PC-9 (cell line): Measurements from ENCODE around the gene SYNGR4. TPM values are rescaled to one million over a fixed set of nuclear protein-coding genes. Genes with fewer than 3 reads are reported as not detected.

Experiments
- BruUV-seq: library from RNA; stranded (reverse); fragments of 400-500 nt; replicated peaks from 2 replicates; lab custom pipeline; 2021; lab: Mats Ljungman, UMichigan
- CTCF ChIA-PET: fragments of 300-600 bp; sonication (Branson Sonifier 250); formaldehyde crosslinking; loops from one replicate; lab custom pipeline; 2022; ENCODE audit warnings: antibody characterized with exemption; lab: Charles Lee
- POLR2A ChIA-PET: fragments of 300-600 bp; sonication (Branson Sonifier 250); formaldehyde crosslinking; loops from one replicate; lab custom pipeline; 2022; ENCODE audit warnings: antibody characterized with exemption; ENCODE audit not compliant: unreplicated experiment; lab: Charles Lee
- DNase-seq, 2 experiments: peaks; one replicate each; pipeline versions ENCODE4 v3.0.0 to v3.0.0-alpha.2; 2015 to 2022; ENCODE audit warnings: mixed read lengths in 1 of 2
- H2AFZ ChIP-seq: fragments of 200-600 bp; sonication (generic); 2 replicates; pipeline ENCODE4 v1.8.1; 2017; ENCODE audit warnings: antibody characterized with exemption
- H3F3A ChIP-seq: fragments of 200-600 bp; sonication (generic); 2 replicates; pipeline ENCODE4 v1.8.1; 2017; ENCODE audit warnings: antibody characterized with exemption, mild to moderate bottlenecking, low read depth; ENCODE audit not compliant: insufficient read depth
- H3K27ac ChIP-seq: fragments of 200-600 bp; sonication (generic); 2 replicates; pipeline ENCODE4 v1.6.1; 2016; ENCODE audit warnings: mixed run types
- H3K27me3 ChIP-seq: fragments of 200-600 bp; sonication (generic); 2 replicates; pipeline ENCODE4 v1.6.1; 2016; ENCODE audit warnings: low read depth, mixed run types; ENCODE audit not compliant: insufficient read depth
- H3K36me3 ChIP-seq: fragments of 200-600 bp; sonication (generic); 2 replicates; pipeline ENCODE4 v1.6.1; 2016; ENCODE audit warnings: low read depth, mixed run types
- H3K4me1 ChIP-seq: fragments of 200-600 bp; sonication (generic); replicated peaks from 2 replicates; pipeline ENCODE4 v1.6.1; 2016; ENCODE audit warnings: mixed run types; ENCODE audit not compliant: insufficient read depth
- H3K4me2 ChIP-seq: fragments of 200-600 bp; sonication (generic); 2 replicates; pipeline ENCODE4 v1.6.1; 2017; ENCODE audit warnings: mixed run types
- H3K4me3 ChIP-seq: fragments of 200-600 bp; sonication (generic); 2 replicates; pipeline ENCODE4 v1.6.1; 2016; ENCODE audit warnings: mixed run types
- H3K79me2 ChIP-seq: fragments of 200-600 bp; sonication (generic); 2 replicates; pipeline ENCODE4 v1.6.1; 2017; ENCODE audit warnings: low read depth, mixed run types
- H3K9me2 ChIP-seq: fragments of 200-600 bp; sonication (generic); 2 replicates; pipeline ENCODE4 v1.8.1; 2017; ENCODE audit warnings: mild to moderate bottlenecking; ENCODE audit not compliant: insufficient read depth
- H3K9me3 ChIP-seq: fragments of 200-600 bp; sonication (generic); 2 replicates; pipeline ENCODE4 v1.8.1; 2016; ENCODE audit warnings: low read depth; ENCODE audit not compliant: insufficient read depth
- H4K20me1 ChIP-seq: fragments of 200-600 bp; sonication (generic); 2 replicates; pipeline ENCODE4 v1.8.1; 2017; ENCODE audit not compliant: insufficient read depth
- EZH2 ChIP-seq: fragments of 200-600 bp; sonication (generic); IDR thresholded peaks from 2 replicates; pipeline ENCODE4 v1.8.0; 2017; ENCODE audit warnings: antibody characterized with exemption, low read depth
- intact Hi-C: fragments of 100-400 bp; cut with micrococcal nuclease; formaldehyde crosslinking; loops from one replicate; pipeline ENCODE4 v1.10.0; 2022; ENCODE audit not compliant: unreplicated experiment
- total RNA-seq: library from RNA; stranded (reverse); gene quantifications from 2 replicates; pipeline ENCODE4 v1.2.3, GENCODE V29; 2021
- TF ChIP-seq, protein P1 (sequence below): fragments of 200-600 bp; sonication (generic); conservative IDR thresholded peaks from 2 replicates; pipeline ENCODE4 v1.6.1; 2017; ENCODE audit warnings: mixed run types, antibody characterized with exemption, mild to moderate bottlenecking, moderate library complexity

SYNGR4 gene
- total RNA-seq, 1 experiment from 2014 or later, result 1.3 TPM

DNA sequence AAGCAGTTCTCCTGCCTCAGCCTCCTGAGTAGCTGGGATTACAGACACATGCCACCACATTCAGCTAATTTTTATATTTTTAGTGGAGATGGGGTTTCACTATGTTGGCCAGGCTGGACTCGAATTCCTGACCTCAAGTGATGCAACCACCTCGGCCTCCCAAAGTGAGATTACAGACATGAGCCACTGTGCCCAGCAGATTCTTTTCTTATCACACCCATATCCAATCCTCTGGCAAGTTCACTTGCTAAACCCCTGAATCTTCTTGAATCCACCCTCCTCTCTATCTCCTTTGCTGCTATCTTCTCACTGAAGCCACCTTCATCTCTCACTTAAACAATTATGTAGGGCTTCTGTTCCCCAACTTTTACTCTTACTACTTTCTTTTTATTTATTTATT lies 18.0 kb upstream of the SYNGR4 start:
- Histone ChIP-seq H3K4me3 (no peak overlapping the region), H4K20me1 (no peaks in the 10 kb centered on the region), H2AFZ (no peak overlapping the region), H3K27ac (no peak overlapping the region), H3K27me3 (no peaks in the 10 kb centered on the region), H3K36me3 (no peaks in the 10 kb centered on the region), H3K4me2 (no peak overlapping the region), H3K79me2 (no peaks in the 10 kb centered on the region), H3K9me2 (no peaks in the 10 kb centered on the region), H3F3A (peaks cover 23% of the 10 kb centered on the region; the same call in 1 of the 2 replicates), H3K4me1 (peaks cover 10% of the 10 kb centered on the region; the same call in 1 of the 2 replicates), H3K9me3 (no peaks in the 10 kb centered on the region)
- CTCF ChIA-PET, result no interaction called here
- DNase-seq, result no peak
- no TSS peak for BruUV-seq
- intact Hi-C loops, result no loop called here
- POLR2A ChIA-PET, result interaction anchor here (0.6 kb wide), 1 partner anchor 9 kb away, joined by 8 read pairs; no protein-coding TSS in a partner anchor
- no peak for TF ChIP-seq EZH2
- TF ChIP-seq, protein P1, sequence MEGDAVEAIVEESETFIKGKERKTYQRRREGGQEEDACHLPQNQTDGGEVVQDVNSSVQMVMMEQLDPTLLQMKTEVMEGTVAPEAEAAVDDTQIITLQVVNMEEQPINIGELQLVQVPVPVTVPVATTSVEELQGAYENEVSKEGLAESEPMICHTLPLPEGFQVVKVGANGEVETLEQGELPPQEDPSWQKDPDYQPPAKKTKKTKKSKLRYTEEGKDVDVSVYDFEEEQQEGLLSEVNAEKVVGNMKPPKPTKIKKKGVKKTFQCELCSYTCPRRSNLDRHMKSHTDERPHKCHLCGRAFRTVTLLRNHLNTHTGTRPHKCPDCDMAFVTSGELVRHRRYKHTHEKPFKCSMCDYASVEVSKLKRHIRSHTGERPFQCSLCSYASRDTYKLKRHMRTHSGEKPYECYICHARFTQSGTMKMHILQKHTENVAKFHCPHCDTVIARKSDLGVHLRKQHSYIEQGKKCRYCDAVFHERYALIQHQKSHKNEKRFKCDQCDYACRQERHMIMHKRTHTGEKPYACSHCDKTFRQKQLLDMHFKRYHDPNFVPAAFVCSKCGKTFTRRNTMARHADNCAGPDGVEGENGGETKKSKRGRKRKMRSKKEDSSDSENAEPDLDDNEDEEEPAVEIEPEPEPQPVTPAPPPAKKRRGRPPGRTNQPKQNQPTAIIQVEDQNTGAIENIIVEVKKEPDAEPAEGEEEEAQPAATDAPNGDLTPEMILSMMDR, result no peak

DNA sequence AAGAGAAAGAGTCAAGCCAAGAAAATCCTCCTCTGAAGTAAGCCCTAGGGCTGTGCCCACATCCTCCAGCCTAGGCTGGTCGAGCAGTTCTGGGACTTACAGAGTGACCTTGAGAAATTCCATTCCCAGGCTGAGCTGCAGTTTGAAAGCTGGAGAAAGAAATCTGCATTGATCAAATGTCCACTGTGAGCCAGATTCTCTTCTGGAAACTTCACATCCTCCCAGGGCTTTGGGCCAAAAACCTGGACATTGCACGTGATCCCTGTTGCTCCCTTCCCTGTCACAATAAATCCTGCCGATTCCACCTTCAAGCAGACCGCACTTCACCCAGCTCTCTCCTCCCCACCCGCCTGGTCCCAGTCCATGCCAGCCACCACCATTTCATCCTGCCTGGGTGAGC lies 16.1 kb upstream of the SYNGR4 start:
- no peak overlapping the region for H3K27ac ChIP-seq
- no peaks in the 10 kb centered on the region for H4K20me1 ChIP-seq
- DNase-seq, result no peak
- no peaks in the 10 kb centered on the region for H3K9me2 ChIP-seq
- POLR2A ChIA-PET, result interaction anchor here (0.6 kb wide), 1 partner anchor 1788 kb away, joined by 9 read pairs; no protein-coding TSS in a partner anchor
- H3K4me3 ChIP-seq, result no peak overlapping the region
- H3K79me2 ChIP-seq, result no peaks in the 10 kb centered on the region
- TF ChIP-seq, protein P1, result no peak
- no peak for TF ChIP-seq EZH2
- intact Hi-C loops, result no loop called here
- H3K9me3 ChIP-seq, result no peaks in the 10 kb centered on the region
- CTCF ChIA-PET, result no interaction called here
- H3K4me1 ChIP-seq, result peaks cover 6% of the 10 kb centered on the region; the same call in 1 of the 2 replicates
- H2AFZ ChIP-seq, result no peak overlapping the region
- BruUV-seq, result no TSS peak
- H3K36me3 ChIP-seq, result no peaks in the 10 kb centered on the region
- H3K27me3 ChIP-seq, result no peaks in the 10 kb centered on the region
- H3F3A ChIP-seq, result peaks cover 24% of the 10 kb centered on the region; the same call in 1 of the 2 replicates
- H3K4me2 ChIP-seq, result no peak overlapping the region

DNA sequence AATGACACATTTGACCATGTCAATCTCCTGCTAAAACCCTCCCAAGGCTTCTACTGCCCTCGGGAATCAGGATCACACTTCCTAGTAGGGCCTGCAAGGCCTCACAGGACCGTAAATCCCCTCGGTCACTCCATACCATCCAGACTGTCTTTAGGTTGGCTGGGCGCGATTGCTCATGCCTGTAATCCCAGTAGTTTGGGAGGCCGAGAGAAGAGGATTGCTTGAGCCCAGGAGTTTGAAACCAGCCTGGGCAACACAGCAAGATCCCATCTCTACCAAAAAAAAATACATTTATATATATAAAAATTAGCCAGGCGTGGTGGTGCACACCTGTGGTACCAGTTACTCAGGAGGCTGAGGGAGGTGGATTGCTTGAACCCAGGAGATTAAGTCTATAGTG lies 15.4 kb upstream of the SYNGR4 start:
- Histone ChIP-seq H3K4me1 (peaks cover 4% of the 10 kb centered on the region), H3K27me3 (no peaks in the 10 kb centered on the region), H3K36me3 (no peaks in the 10 kb centered on the region), H3K4me3 (no peak overlapping the region), H3K79me2 (no peaks in the 10 kb centered on the region), H3K4me2 (no peak overlapping the region), H4K20me1 (no peaks in the 10 kb centered on the region), H3F3A (peaks cover 25% of the 10 kb centered on the region), H3K27ac (no peak overlapping the region), H2AFZ (no peak overlapping the region), H3K9me2 (no peaks in the 10 kb centered on the region), H3K9me3 (no peaks in the 10 kb centered on the region)
- BruUV-seq, result no TSS peak
- no peak for DNase-seq
- TF ChIP-seq, protein P1, result no peak
- TF ChIP-seq EZH2, result no peak
- POLR2A ChIA-PET, result no interaction called here
- CTCF ChIA-PET, result no interaction called here
- intact Hi-C loops, result no loop called here
